Peyer's patch (tissue), 4 donors: Measurements from ENCODE around the gene ACTR1B. TPM values are rescaled to one million over a fixed set of nuclear protein-coding genes. Genes with fewer than 3 reads are reported as not detected.

Experiments
- DNase-seq, 3 donors: peaks; one replicate each; pipeline ENCODE4 v3.0.0-alpha.2; 2017 to 2019
- H3K27ac ChIP-seq, 4 donors: fragments of 200-600 bp; sonication (generic); one replicate each; pipeline ENCODE4 v1.5.1; 2016 to 2019
- H3K27me3 ChIP-seq, 2 donors: fragments of 200-600 bp; sonication (generic); one replicate each; pipeline ENCODE4 v1.5.1; 2019
- H3K36me3 ChIP-seq, 3 donors: fragments of 200-600 bp; sonication (generic); one replicate each; pipeline ENCODE4 v1.5.1; 2016 to 2019
- H3K4me1 ChIP-seq, 4 donors: fragments of 200-600 bp; sonication (generic); one replicate each; pipeline ENCODE4 v1.5.1; 2016 to 2019
- H3K4me3 ChIP-seq, 4 donors: fragments of 200-600 bp; sonication (generic); 1 replicate in 3 of 4; 2 replicates in 1 of 4; pipeline ENCODE4 v1.5.1; 2016 to 2019; ENCODE audit warnings: mild to moderate bottlenecking in 1 of 4
- H3K9me3 ChIP-seq, 4 donors: fragments of 200-600 bp; sonication (generic); one replicate each; pipeline ENCODE4 v1.5.1; 2016 to 2019; ENCODE audit warnings: mild to moderate bottlenecking in 1 of 4
- CTCF ChIP-seq, 6 experiments: fragments of 450-650 bp in 4 of 6; fragments of 200-600 bp in 2 of 6; sonication (generic) in 1 of 6; IDR thresholded peaks; one replicate each; pipeline ENCODE4 v1.5.1; 2017 to 2019; ENCODE audit warnings: antibody characterized with exemption in 6 of 6, mild to moderate bottlenecking in 3 of 6, moderate library complexity in 1 of 6
- POLR2A ChIP-seq, 2 donors: fragments of 450-650 bp; IDR thresholded peaks; one replicate each; pipeline ENCODE4 v1.5.1; 2017; ENCODE audit warnings: antibody characterized with exemption in 2 of 2, mild to moderate bottlenecking in 2 of 2, moderate library complexity in 2 of 2
- total RNA-seq, 4 donors: library from RNA; depleted of rRNA; stranded (reverse); fragments of >200 nt; gene quantifications; one replicate each; pipeline ENCODE4 v1.1.0, GENCODE V29; 2016

Gene ACTR1B
- total RNA-seq, 4 donors from 2014 or later: 64.3 to 151 (median 89.1) TPM

GRCh38 chr2:97660044-97660774 is 3.6 kb downstream of the ACTR1B start:
- TF ChIP-seq POLR2A (IDR thresholded peaks at IDR 0.05) (no peak), CTCF (IDR thresholded peaks at IDR 0.05) (no peak)
- Histone ChIP-seq H3K27ac (no peak overlapping the region), H3K4me3 (no peak overlapping the region), H3K9me3 (no peaks in the 10 kb centered on the region), H3K27me3 (no peaks in the 10 kb centered on the region), H3K36me3 (peaks cover 0 to 43% (median 0%) of the 10 kb centered on the region in 3 donors), H3K4me1 (peaks cover 0 to 32% (median 11%) of the 10 kb centered on the region in 4 donors)
- DNase-seq: no peak

GRCh38 chr2:97659256-97660043 is 4.4 kb downstream of the ACTR1B start:
- Histone ChIP-seq H3K9me3 (no peaks in the 10 kb centered on the region), H3K4me3 (no peak overlapping the region), H3K27ac (no peak overlapping the region), H3K36me3 (peaks cover 0 to 47% (median 0%) of the 10 kb centered on the region in 3 donors), H3K4me1 (peaks cover 0 to 26% (median 11%) of the 10 kb centered on the region in 4 donors), H3K27me3 (no peaks in the 10 kb centered on the region)
- DNase-seq: no peak
- TF ChIP-seq CTCF (IDR thresholded peaks at IDR 0.05): no peak
- TF ChIP-seq POLR2A (IDR thresholded peaks at IDR 0.05): no peak

GRCh38 chr2:97658691-97659157 is 5.1 kb downstream of the ACTR1B start:
- Histone ChIP-seq H3K36me3 (peaks cover 0 to 51% (median 0%) of the 10 kb centered on the region in 3 donors), H3K4me3 (no peak overlapping the region), H3K27ac (no peak overlapping the region)

GRCh38 chr2:97657986-97658690 is 5.7 kb downstream of the ACTR1B start:
- no peak for DNase-seq
- Histone ChIP-seq H3K4me1 (peaks cover 0 to 25% (median 11%) of the 10 kb centered on the region in 4 donors), H3K9me3 (no peaks in the 10 kb centered on the region), H3K27ac (no peak overlapping the region), H3K27me3 (no peaks in the 10 kb centered on the region), H3K36me3 (peaks cover 0 to 51% (median 0%) of the 10 kb centered on the region in 3 donors), H3K4me3 (no peak overlapping the region)
- TF ChIP-seq POLR2A (IDR thresholded peaks at IDR 0.05): no peak
- TF ChIP-seq CTCF (IDR thresholded peaks at IDR 0.05): no peak

More at GRCh38 chr2:97658691-97659157, 5.1 kb downstream of the ACTR1B start:
- TF ChIP-seq CTCF (IDR thresholded peaks at IDR 0.05) (no peak), POLR2A (IDR thresholded peaks at IDR 0.05) (no peak)
- Histone ChIP-seq H3K27me3 (no peaks in the 10 kb centered on the region), H3K9me3 (no peaks in the 10 kb centered on the region), H3K4me1 (peaks cover 0 to 26% (median 11%) of the 10 kb centered on the region in 4 donors)
- no peak for DNase-seq

- DNase-seq: no peak
- peaks cover 0 to 51% (median 0%) of the 10 kb centered on the region in 3 donors for H3K36me3 ChIP-seq
- TF ChIP-seq POLR2A (IDR thresholded peaks at IDR 0.05): no peak
Measured at GRCh38 chr2:97656905-97657587, 6.8 kb downstream of the ACTR1B start.

More at GRCh38 chr2:97656905-97657587, 6.8 kb downstream of the ACTR1B start:
- Histone ChIP-seq H3K4me1 (peaks cover 0 to 14% (median 4%) of the 10 kb centered on the region in 4 donors), H3K4me3 (no peak overlapping the region), H3K27ac (no peak overlapping the region), H3K27me3 (no peaks in the 10 kb centered on the region), H3K9me3 (no peaks in the 10 kb centered on the region)
